ENCODE data around the gene HMGCL. TPM values are rescaled to one million over a fixed set of nuclear protein-coding genes. Genes with fewer than 3 reads are reported as not detected.
A peak's percentile ranks its signal among the peaks of the same experiment; 100 is the strongest.

The HMGCL gene
- polyA plus RNA-seq, 1 donor = 66.3 TPM

DNA sequence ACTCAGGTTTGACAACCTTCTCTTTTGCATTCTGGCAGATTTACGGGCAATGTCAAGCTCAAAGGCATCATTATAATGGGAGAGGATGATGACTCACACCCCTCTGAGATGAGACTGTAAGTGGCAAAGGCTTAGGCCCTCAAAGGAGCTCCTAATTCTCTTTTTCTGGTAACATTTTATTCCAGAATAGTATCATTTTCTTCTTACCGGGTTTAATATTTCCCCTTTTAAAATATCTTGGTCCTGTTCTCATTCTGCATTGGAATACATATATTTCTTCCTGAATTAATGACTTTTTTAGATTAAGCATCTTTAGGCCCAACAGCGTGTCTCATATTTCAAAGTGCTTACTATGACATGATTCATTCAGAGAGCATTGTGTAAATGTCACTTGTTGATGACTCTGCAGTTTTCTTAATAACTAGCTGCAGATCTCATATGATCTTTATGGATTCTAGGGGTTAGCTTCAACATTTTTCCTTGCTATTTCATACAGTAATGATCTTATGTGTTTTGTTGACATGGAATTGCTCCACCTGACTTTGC, 45.3 kb downstream of the HMGCL start:
- peaks cover 13% of the 10 kb centered on the region for H3K4me1 ChIP-seq (ENCODE audit: control insufficient read depth, insufficient read depth, low read length)
- H3K27ac ChIP-seq (ENCODE audit: low read length) = peak overlapping the region; percentile 1

DNA sequence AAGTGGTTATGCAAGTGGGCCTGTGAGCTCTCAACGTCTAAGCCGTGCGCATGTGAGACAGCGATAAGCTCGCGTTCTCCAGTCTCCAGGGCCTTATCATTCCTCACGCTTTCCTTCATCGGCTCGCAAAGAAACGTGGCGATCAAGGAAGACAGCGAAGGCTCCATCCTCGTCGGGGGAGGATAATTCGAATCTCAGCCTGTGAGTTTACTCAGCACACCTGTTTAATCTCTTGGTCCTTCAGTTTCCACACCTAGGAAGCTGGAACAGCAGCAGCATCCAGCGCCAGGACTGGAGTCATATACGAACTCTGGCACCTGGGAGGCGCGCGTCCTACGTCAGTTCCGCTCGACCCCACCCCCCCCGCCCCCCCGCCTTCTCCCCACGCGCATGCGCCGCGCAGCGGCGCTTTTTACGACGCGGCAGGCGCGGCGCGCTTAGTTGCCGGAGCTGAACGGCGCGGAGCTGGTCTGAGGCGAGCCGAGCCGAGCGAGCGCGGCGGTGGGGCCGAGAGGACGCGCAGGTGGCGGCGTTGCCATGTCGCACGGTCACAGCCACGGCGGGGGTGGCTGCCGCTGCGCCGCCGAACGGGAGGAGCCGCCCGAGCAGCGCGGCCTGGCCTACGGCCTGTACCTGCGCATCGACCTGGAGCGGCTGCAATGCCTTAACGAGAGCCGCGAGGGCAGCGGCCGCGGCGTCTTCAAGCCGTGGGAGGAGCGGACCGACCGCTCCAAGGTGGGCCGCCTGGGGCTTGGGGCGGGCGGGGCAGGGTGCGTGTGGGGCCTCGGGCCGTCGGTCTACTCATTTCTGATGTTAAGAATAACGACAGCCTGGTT, 47.0 kb downstream of the HMGCL start, which contains the start of gene PITHD1:
TSS of gene PITHD1 (plus strand) at position 440 of the 836 bp plus-strand sequence. CDS start at position 538, 98 bp downstream.
- peaks cover 2% of the 10 kb centered on the region for H3K36me3 ChIP-seq (ENCODE audit: control insufficient read depth, insufficient read depth, low read length)
- no CpG with 5 or more reads among the region's 91 CpGs for WGBS (ENCODE audit: insufficient coverage, low lambda C conversion rate)
- H3K27me3 ChIP-seq (ENCODE audit: control insufficient read depth, insufficient read depth, low read length) = no peaks in the 10 kb centered on the region
- peaks cover 28% of the 10 kb centered on the region for H3K4me1 ChIP-seq (ENCODE audit: control insufficient read depth, insufficient read depth, low read length)
- H3K9me3 ChIP-seq (ENCODE audit: control insufficient read depth, low read depth, low read length) = no peaks in the 10 kb centered on the region
- peak within 1 kb of the TSS; percentile 95 for H3K27ac ChIP-seq (ENCODE audit: low read length)
- H3K4me3 ChIP-seq (ENCODE audit: low read length) = peak within 1 kb of the TSS; percentile 78
- DNase-seq = peak; percentile 85 to 97

More for the DNA sequence above, 45.3 kb downstream of the HMGCL start:
- DNase-seq = peak in 1 of 2 donors; percentile 53
- Histone ChIP-seq H3K9me3 (ENCODE audit: control insufficient read depth, low read depth, low read length) (no peaks in the 10 kb centered on the region), H3K4me3 (ENCODE audit: low read length) (peak overlapping the region; percentile 78), H3K36me3 (ENCODE audit: control insufficient read depth, insufficient read depth, low read length) (peaks cover 14% of the 10 kb centered on the region), H3K27me3 (ENCODE audit: control insufficient read depth, insufficient read depth, low read length) (no peaks in the 10 kb centered on the region)
- 80% methylated on average over 2 of the region's 3 CpGs for WGBS (ENCODE audit: insufficient coverage, low lambda C conversion rate)

DNA sequence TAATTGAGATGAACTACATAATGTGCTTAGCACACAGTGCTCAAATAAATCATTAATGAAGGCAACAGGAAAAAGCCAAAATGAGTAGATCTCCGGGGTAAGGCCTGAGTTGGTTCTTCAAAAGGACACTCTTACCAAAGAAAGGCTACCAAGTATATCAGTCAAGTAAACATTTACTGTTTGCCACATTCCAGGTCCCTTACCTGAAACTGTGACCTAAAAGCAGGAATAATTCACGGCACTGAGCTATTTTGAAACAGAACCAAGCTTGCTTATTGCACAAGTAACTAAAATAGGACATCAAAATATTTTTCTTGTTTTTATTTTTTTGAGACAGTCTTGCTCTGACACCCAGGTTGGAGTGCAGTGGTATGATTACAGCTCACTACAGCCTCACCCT, 49.0 kb downstream of the HMGCL start:
- no peaks in the 10 kb centered on the region for H3K9me3 ChIP-seq (ENCODE audit: control insufficient read depth, low read depth, low read length)
- no peak overlapping the region for H3K27ac ChIP-seq (ENCODE audit: low read length)
- no peak for DNase-seq
- no CpG with 5 or more reads among the region's 2 CpGs for WGBS (ENCODE audit: insufficient coverage, low lambda C conversion rate)
- no peak overlapping the region for H3K4me3 ChIP-seq (ENCODE audit: low read length)
- peaks cover 28% of the 10 kb centered on the region for H3K4me1 ChIP-seq (ENCODE audit: control insufficient read depth, insufficient read depth, low read length)
- H3K36me3 ChIP-seq (ENCODE audit: control insufficient read depth, insufficient read depth, low read length) = peaks cover 2% of the 10 kb centered on the region
- H3K27me3 ChIP-seq (ENCODE audit: control insufficient read depth, insufficient read depth, low read length) = no peaks in the 10 kb centered on the region

DNA sequence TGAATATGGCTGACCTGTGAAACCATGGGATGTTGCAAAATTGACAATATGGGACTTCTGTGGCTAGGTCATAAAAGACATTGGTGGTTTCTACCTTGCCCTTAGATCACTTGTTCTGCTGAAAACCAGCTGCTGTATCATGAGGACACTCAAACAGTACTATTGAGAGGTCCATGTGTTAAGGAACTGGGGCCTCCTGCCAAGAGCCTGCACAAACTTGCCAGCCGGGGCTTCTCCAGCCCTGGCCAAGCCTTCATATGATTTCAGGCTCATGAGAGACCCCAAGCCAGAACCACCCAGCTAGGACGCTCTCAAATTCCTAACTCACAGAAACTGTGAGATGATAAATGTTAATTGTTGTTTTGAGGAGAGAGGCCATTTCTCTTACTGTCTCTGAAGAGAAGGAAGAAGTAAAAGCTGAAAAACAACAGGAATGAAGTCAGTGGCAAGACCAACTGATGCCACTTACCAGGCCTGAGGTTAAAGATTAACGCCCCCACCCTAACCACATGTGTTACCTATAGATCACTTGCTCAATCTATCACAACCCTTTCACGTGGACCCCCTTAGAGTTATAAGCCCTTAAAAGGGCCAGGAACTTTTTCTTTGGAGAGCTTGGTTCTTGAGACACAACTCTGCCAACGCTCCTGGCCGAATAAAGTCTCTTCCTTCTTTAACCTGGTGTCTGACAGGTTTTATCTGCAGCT, 50.9 kb downstream of the HMGCL start:
- Histone ChIP-seq H3K4me1 (ENCODE audit: control insufficient read depth, insufficient read depth, low read length) (peaks cover 23% of the 10 kb centered on the region), H3K36me3 (ENCODE audit: control insufficient read depth, insufficient read depth, low read length) (peaks cover 3% of the 10 kb centered on the region), H3K9me3 (ENCODE audit: control insufficient read depth, low read depth, low read length) (no peaks in the 10 kb centered on the region), H3K27ac (ENCODE audit: low read length) (peak overlapping the region; percentile 69), H3K27me3 (ENCODE audit: control insufficient read depth, insufficient read depth, low read length) (no peaks in the 10 kb centered on the region), H3K4me3 (ENCODE audit: low read length) (no peak overlapping the region)
- DNase-seq = peak in 1 of 2 donors; percentile 73
- no CpG with 5 or more reads among the region's 6 CpGs for WGBS (ENCODE audit: insufficient coverage, low lambda C conversion rate)

DNA sequence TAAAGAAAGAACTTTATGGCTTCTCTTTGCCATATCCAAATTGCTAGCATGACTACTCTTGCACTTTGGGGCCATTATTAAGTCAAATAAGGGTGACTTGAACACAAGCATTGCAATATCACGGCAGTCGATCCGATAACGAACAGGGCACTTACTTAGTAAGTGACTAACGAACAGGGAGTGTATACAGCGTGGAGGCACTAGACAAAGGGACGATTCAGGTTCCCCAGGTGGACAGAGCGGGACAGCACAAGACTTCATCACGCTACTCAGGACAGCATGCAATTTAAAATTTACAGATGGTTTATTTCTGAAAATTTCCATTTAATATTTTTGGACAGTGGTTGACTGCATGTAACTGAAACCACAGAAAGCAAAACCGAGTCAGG, 52.4 kb downstream of the HMGCL start:
- H3K4me3 ChIP-seq (ENCODE audit: low read length) = no peak overlapping the region

DNA sequence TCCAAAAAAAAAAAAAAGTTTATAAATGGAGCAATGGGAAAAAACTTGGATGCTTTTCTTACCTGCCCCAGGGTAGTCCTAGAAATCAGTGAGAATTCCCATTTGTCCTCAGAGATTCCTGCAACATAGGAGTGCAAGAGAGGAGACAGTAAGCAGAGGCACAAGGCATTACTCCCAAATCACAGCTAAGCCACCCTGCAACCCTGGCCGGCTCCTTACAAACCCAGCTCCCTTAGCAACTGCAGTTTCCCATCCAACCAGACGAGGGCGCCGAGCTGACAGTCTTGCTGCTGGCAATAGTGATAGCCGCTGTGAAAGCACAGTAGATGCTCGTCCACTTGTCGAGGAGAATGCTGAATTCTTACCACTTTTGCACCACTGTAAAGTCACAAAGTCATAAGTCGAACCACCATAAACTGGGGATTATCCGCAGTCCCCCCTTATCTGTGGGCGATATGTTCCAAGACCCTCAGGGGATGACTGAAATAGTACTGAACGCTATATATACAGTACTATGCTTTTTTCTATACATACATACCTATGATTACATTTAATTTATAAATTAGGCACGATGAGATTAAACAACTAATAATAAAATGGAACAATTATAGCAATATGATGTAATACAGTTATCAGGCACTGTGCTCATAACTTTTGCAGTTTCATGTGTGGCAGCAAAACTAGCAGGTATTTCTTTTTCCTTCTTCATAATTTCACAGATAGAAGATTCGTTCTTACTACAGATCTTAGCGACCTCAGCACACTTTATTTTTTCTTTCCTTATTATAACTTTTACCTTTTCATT, 53.0 kb downstream of the HMGCL start:
- Histone ChIP-seq H3K9me3 (ENCODE audit: control insufficient read depth, low read depth, low read length) (no peaks in the 10 kb centered on the region), H3K4me1 (ENCODE audit: control insufficient read depth, insufficient read depth, low read length) (peaks cover 17% of the 10 kb centered on the region), H3K27me3 (ENCODE audit: control insufficient read depth, insufficient read depth, low read length) (no peaks in the 10 kb centered on the region), H3K4me3 (ENCODE audit: low read length) (no peak overlapping the region), H3K36me3 (ENCODE audit: control insufficient read depth, insufficient read depth, low read length) (peaks cover 14% of the 10 kb centered on the region), H3K27ac (ENCODE audit: low read length) (no peak overlapping the region)
- 60% methylated on average over 4 of the region's 14 CpGs for WGBS (ENCODE audit: insufficient coverage, low lambda C conversion rate)
- DNase-seq = peak; percentile 68 to 78

More for the DNA sequence above, 52.4 kb downstream of the HMGCL start:
- DNase-seq = no peak
- H3K36me3 ChIP-seq (ENCODE audit: control insufficient read depth, insufficient read depth, low read length) = peaks cover 10% of the 10 kb centered on the region
- no peaks in the 10 kb centered on the region for H3K27me3 ChIP-seq (ENCODE audit: control insufficient read depth, insufficient read depth, low read length)
- peaks cover 18% of the 10 kb centered on the region for H3K4me1 ChIP-seq (ENCODE audit: control insufficient read depth, insufficient read depth, low read length)
- no peak overlapping the region for H3K27ac ChIP-seq (ENCODE audit: low read length)
- no CpG with 5 or more reads among the region's 10 CpGs for WGBS (ENCODE audit: insufficient coverage, low lambda C conversion rate)
- H3K9me3 ChIP-seq (ENCODE audit: control insufficient read depth, low read depth, low read length) = no peaks in the 10 kb centered on the region

DNA sequence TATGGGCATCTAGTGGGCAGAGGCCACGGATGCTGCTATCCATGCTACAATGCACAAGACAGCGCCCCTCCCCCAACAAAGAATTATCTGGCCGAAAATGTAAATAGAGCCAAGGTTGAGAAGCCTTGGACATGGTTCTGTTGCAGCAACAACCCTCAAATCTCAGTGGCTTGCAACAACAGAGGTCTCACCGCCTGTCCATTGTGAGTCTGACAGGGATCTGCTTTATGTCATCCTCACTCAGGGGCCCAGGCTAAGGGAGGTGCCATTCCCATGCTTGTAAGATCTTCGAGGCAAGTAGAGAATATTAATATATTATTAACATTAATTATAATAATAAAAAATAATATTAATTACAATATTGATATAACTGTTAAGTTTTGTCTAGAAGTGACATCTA, 56.5 kb downstream of the HMGCL start:
- H3K9me3 ChIP-seq (ENCODE audit: control insufficient read depth, low read depth, low read length) = no peaks in the 10 kb centered on the region
- peaks cover 26% of the 10 kb centered on the region for H3K36me3 ChIP-seq (ENCODE audit: control insufficient read depth, insufficient read depth, low read length)
- no peaks in the 10 kb centered on the region for H3K27me3 ChIP-seq (ENCODE audit: control insufficient read depth, insufficient read depth, low read length)
- no peak overlapping the region for H3K4me3 ChIP-seq (ENCODE audit: low read length)
- H3K27ac ChIP-seq (ENCODE audit: low read length) = no peak overlapping the region
- no CpG with 5 or more reads among the region's 5 CpGs for WGBS (ENCODE audit: insufficient coverage, low lambda C conversion rate)
- peaks cover 3% of the 10 kb centered on the region for H3K4me1 ChIP-seq (ENCODE audit: control insufficient read depth, insufficient read depth, low read length)
- no peak for DNase-seq

DNA sequence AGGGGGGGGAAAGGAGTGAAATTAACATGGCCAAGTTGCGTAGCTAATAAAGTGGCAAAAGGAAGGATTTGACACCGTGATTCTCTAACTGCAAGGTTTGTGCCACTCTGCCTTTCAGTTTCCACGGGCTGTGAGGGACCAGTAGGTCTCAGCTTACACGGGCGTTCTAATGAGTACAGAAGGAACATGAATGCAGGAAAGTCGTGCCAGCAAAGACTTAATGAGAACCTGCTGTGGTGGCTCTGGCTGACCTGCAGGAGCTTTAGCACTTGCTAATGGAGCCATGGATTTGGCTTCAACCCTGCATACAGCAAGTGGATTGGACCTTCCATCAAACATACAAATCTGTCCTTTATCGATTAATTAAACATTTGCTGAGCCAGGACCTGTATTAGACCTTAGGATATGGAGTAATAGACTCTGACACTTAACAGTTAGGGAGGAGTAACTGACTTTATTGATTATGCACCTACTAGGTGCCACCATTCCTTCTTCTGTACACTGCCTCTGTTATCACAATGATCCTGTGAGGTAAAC, 62.1 kb downstream of the HMGCL start:
- Histone ChIP-seq H3K36me3 (ENCODE audit: control insufficient read depth, insufficient read depth, low read length) (peaks cover 65% of the 10 kb centered on the region), H3K9me3 (ENCODE audit: control insufficient read depth, low read depth, low read length) (no peaks in the 10 kb centered on the region), H3K4me1 (ENCODE audit: control insufficient read depth, insufficient read depth, low read length) (no peaks in the 10 kb centered on the region), H3K27ac (ENCODE audit: low read length) (no peak overlapping the region), H3K4me3 (ENCODE audit: low read length) (no peak overlapping the region), H3K27me3 (ENCODE audit: control insufficient read depth, insufficient read depth, low read length) (no peaks in the 10 kb centered on the region)
- no peak for DNase-seq
- WGBS (ENCODE audit: insufficient coverage, low lambda C conversion rate) = 100% methylated on average over 2 of the region's 7 CpGs

DNA sequence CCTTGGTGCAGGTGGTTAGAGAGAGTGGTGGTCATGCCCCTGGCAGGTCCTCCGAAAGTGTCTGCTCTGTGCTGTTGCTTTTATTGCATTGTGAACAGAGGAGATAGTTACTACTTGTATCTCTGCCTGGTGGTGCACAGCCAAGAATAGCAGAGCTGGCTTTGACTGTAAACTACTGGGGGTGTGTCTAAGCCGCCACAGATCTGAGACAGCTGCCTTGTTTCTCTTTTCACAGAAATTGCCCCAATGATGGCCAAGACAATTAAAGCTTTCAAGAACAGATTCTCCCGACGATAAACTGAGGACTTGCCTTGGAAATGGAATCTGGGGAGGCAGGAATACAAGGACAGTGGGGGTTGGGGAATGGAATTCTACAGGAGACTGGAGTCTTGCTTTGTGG, 66.0 kb downstream of the HMGCL start:
- Histone ChIP-seq H3K36me3 (ENCODE audit: control insufficient read depth, insufficient read depth, low read length) (peaks cover 88% of the 10 kb centered on the region), H3K4me3 (ENCODE audit: low read length) (no peak overlapping the region), H3K9me3 (ENCODE audit: control insufficient read depth, low read depth, low read length) (no peaks in the 10 kb centered on the region), H3K27ac (ENCODE audit: low read length) (no peak overlapping the region), H3K4me1 (ENCODE audit: control insufficient read depth, insufficient read depth, low read length) (no peaks in the 10 kb centered on the region), H3K27me3 (ENCODE audit: control insufficient read depth, insufficient read depth, low read length) (no peaks in the 10 kb centered on the region)
- no peak for DNase-seq
- WGBS (ENCODE audit: insufficient coverage, low lambda C conversion rate) = 92% methylated on average over 2 of the region's 4 CpGs

All from large intestine (tissue), 3 donors.